ENCODE data around the gene FRAT1.
"Not testable (repeated sequence)": the region's sequence is repeated elsewhere in the genome, so short reads cannot be mapped to it uniquely, and the experiment has no call there.

GRCh38 chr10:97290576-97291356 lies 28.3 kb upstream of the FRAT1 start:
- not testable (repeated sequence) for TF ChIP-seq ZNF121 (CRISPR knock-in tag; IDR thresholded peaks at IDR 0.05); CTCF (CRISPR knock-in tag; IDR thresholded peaks at IDR 0.05); ELF4 (CRISPR knock-in tag; IDR thresholded peaks at IDR 0.05; ENCODE audit: borderline replicate concordance); BORCS8-MEF2B (CRISPR knock-in tag; IDR thresholded peaks at IDR 0.05); POLR2A (IDR thresholded peaks at IDR 0.05; ENCODE audit: insufficient read depth in 1 of 2, low read depth in 2 of 2, low read length in 2 of 2)

Measured in HepG2 (cell line).